C4-2B (cell line): Measurements from ENCODE around the gene SREBF1.

Source experiments
- ZFX ChIP-seq: fragments of 450-650 bp; IDR thresholded peaks from 2 replicates; pipeline ENCODE4 v1.6.1; 2017
- TF ChIP-seq, protein P1 (sequence below): fragments of 450-650 bp; conservative IDR thresholded peaks from 2 replicates; pipeline ENCODE4 v1.5.1; 2017; ENCODE audit warnings: mild to moderate bottlenecking

DNA sequence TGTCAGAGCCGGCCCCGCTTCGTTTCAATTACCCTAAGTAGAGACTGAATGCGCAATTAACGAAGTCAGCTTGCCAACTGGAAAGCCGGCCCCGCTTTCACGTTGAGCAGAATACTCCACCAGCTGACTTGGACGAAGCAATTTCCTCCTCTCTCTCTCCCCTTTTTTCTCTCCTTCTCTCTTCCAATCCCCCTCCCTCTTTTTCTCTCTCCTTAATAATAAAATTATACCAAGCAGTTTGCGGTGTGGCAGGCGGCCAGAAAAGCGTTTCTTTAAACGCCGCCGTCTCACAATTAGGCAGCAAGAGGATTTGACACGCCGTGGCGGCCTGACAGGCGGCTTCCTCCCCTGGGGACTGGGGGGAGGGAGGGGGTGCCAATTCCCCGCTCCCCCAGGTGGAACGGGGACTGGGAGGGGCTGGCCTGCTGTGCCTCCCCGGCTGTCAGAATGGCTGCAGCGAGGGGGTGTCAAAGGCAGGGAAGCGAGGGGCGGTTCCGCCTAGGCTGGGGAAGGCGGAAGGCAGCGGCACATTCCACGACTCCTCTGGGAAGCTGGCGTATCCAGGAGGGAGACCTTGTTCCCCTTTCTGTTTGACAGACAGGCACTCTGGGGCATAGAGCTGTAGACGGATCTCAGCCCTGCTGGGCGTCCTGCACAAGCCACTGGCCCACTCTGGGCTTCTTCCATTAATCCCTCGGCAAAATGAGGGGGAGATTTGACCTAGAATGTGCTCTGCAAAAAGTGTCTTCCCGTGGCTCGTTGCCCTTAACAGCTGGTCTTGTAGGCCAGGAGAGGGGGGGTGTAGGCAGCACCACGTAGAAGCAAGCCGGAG is 52.7 kb downstream of the SREBF1 start:
- TF ChIP-seq, protein P1, sequence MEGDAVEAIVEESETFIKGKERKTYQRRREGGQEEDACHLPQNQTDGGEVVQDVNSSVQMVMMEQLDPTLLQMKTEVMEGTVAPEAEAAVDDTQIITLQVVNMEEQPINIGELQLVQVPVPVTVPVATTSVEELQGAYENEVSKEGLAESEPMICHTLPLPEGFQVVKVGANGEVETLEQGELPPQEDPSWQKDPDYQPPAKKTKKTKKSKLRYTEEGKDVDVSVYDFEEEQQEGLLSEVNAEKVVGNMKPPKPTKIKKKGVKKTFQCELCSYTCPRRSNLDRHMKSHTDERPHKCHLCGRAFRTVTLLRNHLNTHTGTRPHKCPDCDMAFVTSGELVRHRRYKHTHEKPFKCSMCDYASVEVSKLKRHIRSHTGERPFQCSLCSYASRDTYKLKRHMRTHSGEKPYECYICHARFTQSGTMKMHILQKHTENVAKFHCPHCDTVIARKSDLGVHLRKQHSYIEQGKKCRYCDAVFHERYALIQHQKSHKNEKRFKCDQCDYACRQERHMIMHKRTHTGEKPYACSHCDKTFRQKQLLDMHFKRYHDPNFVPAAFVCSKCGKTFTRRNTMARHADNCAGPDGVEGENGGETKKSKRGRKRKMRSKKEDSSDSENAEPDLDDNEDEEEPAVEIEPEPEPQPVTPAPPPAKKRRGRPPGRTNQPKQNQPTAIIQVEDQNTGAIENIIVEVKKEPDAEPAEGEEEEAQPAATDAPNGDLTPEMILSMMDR, result no peak
- TF ChIP-seq ZFX, result no peak
